Uterus (tissue), 4 donors: Measurements from ENCODE around the gene ABCF2. TPM values are rescaled to one million over a fixed set of nuclear protein-coding genes. Genes with fewer than 3 reads are reported as not detected.

Experiments used
- DNase-seq, 2 donors: peaks; one replicate each; pipeline ENCODE4 v3.0.0-alpha.2; 2019 to 2020
- H3K27ac ChIP-seq, 2 donors: fragments of 200-600 bp; sonication (generic); 1 replicate in 1 of 2; 2 replicates in 1 of 2; pipeline ENCODE4 v1.5.1; 2016 to 2018
- H3K27me3 ChIP-seq, 2 donors: fragments of 200-600 bp; sonication (generic); one replicate each; pipeline ENCODE4 v1.5.1; 2018 to 2019; ENCODE audit warnings: control low read depth in 1 of 2
- H3K36me3 ChIP-seq, 2 donors: fragments of 200-600 bp; sonication (generic); one replicate each; pipeline ENCODE4 v1.5.1; 2019; ENCODE audit warnings: control low read depth in 1 of 2
- H3K4me1 ChIP-seq, 2 donors: fragments of 200-600 bp; sonication (generic); one replicate each; pipeline ENCODE4 v1.5.1; 2018 to 2019; ENCODE audit warnings: control low read depth in 1 of 2
- H3K4me3 ChIP-seq, 2 donors: fragments of 200-600 bp; sonication (generic); 1 replicate in 1 of 2; 2 replicates in 1 of 2; pipeline ENCODE4 v1.5.1; 2018 to 2019; ENCODE audit warnings: mild to moderate bottlenecking in 1 of 2
- H3K9me3 ChIP-seq, 2 donors: fragments of 200-600 bp; sonication (generic); one replicate each; pipeline ENCODE4 v1.5.1; 2019; ENCODE audit warnings: control low read depth in 1 of 2
- CTCF ChIP-seq, 4 experiments: fragments of 200-600 bp in 2 of 4; fragments of 450-650 bp in 2 of 4; sonication (generic) in 2 of 4; IDR thresholded peaks; one replicate each; pipeline ENCODE4 v1.5.1; 2016 to 2019; ENCODE audit warnings: antibody characterized with exemption in 4 of 4, mild to moderate bottlenecking in 2 of 4, moderate library complexity in 1 of 4
- POLR2A ChIP-seq, 2 donors: fragments of 450-650 bp; IDR thresholded peaks; one replicate each; pipeline ENCODE4 v1.6.1; 2016; ENCODE audit warnings: antibody characterized with exemption in 2 of 2, mild to moderate bottlenecking in 1 of 2, moderate library complexity in 1 of 2
- intact Hi-C: fragments of 100-400 bp; cut with DNase I; formaldehyde crosslinking; loops from one replicate; pipeline ENCODE4 v1.15.1; 2023; ENCODE audit warnings: low total_unique reads
- total RNA-seq, 4 donors: library from RNA; depleted of rRNA in 3 of 4; stranded (reverse); fragments of >200 nt in 3 of 4; gene quantifications; one replicate each; pipeline versions ENCODE4 v1.1.0 to v1.2.4, GENCODE V29; 2014 to 2023
- donor health status: DM: yes; HTN: yes; CAD: no.

Gene ABCF2
- total RNA-seq, 4 donors from 2014 or later, result 6.8 to 39.2 (median 37.7) TPM

DNA sequence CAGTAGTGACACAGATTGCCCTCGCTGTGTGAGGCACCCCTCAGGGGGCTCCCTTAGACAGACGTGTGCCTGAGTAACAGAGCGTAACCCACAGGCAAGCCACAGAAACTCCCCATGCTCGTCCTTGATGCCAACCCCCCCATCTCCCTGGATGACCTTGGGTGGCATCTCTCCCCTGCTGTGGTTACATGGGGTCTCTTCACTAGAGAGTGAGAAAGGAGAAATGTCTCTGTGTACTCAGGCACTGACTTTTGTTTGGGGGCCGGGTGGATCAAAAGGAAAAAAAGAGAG lies 38.8 kb downstream of the ABCF2 start:
- no peak overlapping the region for H3K4me3 ChIP-seq
- intact Hi-C loops, result no loop called here
- no peak for TF ChIP-seq POLR2A (IDR thresholded peaks at IDR 0.05)
- no peak for TF ChIP-seq CTCF (IDR thresholded peaks at IDR 0.05)
- no peak for DNase-seq
- no peaks in the 10 kb centered on the region for H3K9me3 ChIP-seq
- no peaks in the 10 kb centered on the region for H3K4me1 ChIP-seq
- no peaks in the 10 kb centered on the region for H3K36me3 ChIP-seq
- H3K27me3 ChIP-seq, result no peaks in the 10 kb centered on the region
- no peak overlapping the region for H3K27ac ChIP-seq

DNA sequence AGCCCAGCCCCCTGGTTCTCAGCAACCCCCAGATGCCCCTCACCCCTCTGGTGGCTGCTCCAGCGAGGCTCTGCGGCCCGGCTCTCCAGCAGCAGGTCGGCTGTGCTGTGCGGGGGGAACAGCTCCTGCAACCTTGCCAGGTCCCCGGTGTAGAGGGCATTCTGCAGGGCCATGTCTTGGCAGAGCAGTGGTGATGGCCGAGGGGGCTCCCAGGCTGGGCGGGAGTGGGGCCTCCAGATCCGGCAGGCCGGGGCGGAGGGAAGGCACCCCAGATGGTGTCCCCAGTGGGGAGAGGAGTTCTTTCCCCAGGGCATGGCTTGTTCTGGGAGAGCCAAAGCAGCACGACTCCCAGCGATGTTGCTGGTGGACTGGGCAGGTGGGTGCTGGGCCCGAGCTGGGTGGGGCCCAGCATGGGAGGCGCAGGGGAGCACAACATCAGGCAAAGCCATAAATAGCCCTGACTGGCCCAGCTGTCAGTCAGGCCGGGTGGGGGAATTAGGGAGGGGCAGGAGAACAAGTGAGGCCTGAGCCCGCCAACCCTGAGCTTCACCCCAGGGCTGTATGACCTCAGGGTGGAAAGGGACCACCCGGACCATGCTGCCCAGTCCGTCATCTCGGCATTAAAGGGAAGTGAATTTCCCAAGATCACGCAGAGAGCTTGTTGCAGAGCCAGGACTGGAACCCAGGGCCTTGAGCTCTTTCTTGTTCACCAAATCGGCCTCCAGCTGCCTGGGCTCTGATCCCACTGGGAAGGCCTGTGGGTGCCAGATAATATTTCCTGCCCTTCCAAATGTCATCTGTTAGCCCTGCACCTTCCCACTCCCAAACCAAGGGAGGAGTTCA lies 39.4 kb downstream of the ABCF2 start:
- no peak for TF ChIP-seq POLR2A (IDR thresholded peaks at IDR 0.05)
- TF ChIP-seq CTCF (IDR thresholded peaks at IDR 0.05), result no peak
- H3K4me1 ChIP-seq, result no peaks in the 10 kb centered on the region

GRCh38 chr7:151186640-151187408 lies 40.2 kb downstream of the ABCF2 start, which contains the start of gene ASB10:
TSS of gene ASB10 (minus strand) at chr7:151187250. CDS start at chr7:151187130, 120 bp downstream.
- Histone ChIP-seq H3K27me3 (no peaks in the 10 kb centered on the region), H3K4me3 (no peak within 1 kb of the TSS), H3K27ac (no peak within 1 kb of the TSS), H3K4me1 (no peaks in the 10 kb centered on the region), H3K9me3 (no peaks in the 10 kb centered on the region), H3K36me3 (no peaks in the 10 kb centered on the region)
- no peak for DNase-seq
- TF ChIP-seq CTCF (IDR thresholded peaks at IDR 0.05) (no peak), POLR2A (IDR thresholded peaks at IDR 0.05) (no peak)
- intact Hi-C loops, result no loop called here

More for the DNA sequence above, 39.4 kb downstream of the ABCF2 start:
- H3K36me3 ChIP-seq, result no peaks in the 10 kb centered on the region
- no peak overlapping the region for H3K4me3 ChIP-seq
- no peak overlapping the region for H3K27ac ChIP-seq
- H3K27me3 ChIP-seq, result no peaks in the 10 kb centered on the region
- no peaks in the 10 kb centered on the region for H3K9me3 ChIP-seq
- DNase-seq, result no peak
- intact Hi-C loops, result no loop called here

- H3K27ac ChIP-seq, result no peak overlapping the region
- no peak for TF ChIP-seq CTCF (IDR thresholded peaks at IDR 0.05)
- no peak for TF ChIP-seq POLR2A (IDR thresholded peaks at IDR 0.05)
- no peak for DNase-seq
- no peaks in the 10 kb centered on the region for H3K4me1 ChIP-seq
- no peak overlapping the region for H3K4me3 ChIP-seq
- H3K9me3 ChIP-seq, result no peaks in the 10 kb centered on the region
- H3K36me3 ChIP-seq, result no peaks in the 10 kb centered on the region
- H3K27me3 ChIP-seq, result no peaks in the 10 kb centered on the region
- intact Hi-C loops, result no loop called here
These were observed 41.0 kb downstream of the ABCF2 start for GRCh38 chr7:151185762-151186639.
